ENCODE results near the gene COLEC11.

COLEC11 gene

DNA sequence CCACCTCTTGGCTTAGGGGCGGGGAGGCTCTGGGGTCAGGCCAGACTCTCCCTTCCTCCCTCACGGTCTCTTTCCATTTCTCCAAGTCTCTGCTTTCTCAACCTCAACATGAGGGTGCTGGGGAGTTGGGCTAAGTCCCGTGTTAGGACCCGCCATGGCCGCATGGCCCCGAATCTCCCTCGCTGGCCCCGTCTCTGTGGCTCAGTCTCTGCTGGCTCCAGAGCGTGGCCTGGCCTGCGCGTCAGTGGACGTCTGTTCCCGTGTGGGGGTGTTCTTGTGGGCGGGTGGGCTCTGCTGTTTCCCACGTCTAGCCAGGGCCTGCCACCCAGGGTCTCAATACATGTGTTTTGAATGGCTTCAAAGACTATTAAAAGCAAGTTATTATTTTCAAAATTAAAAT, 75.5 kb downstream of the COLEC11 start:
- DNase-seq (ENCODE audit: low spot score in 2 of 2), result no peak
- no peaks in the 10 kb centered on the region for H3K4me1 ChIP-seq
- H3K36me3 ChIP-seq (replicated peaks), result no peaks in the 10 kb centered on the region
- no peaks in the 10 kb centered on the region for H3K27me3 ChIP-seq (ENCODE audit: low read depth)
- H3K9me3 ChIP-seq, result no peaks in the 10 kb centered on the region
- in situ Hi-C loops (cut with MboI; ENCODE audit: low sequenced_read_pairs), result loop anchor here (25.0 kb wide), 1 partner anchor 1558 kb away; no protein-coding TSS in a partner anchor
- H3K4me3 ChIP-seq, result no peak overlapping the region

DNA sequence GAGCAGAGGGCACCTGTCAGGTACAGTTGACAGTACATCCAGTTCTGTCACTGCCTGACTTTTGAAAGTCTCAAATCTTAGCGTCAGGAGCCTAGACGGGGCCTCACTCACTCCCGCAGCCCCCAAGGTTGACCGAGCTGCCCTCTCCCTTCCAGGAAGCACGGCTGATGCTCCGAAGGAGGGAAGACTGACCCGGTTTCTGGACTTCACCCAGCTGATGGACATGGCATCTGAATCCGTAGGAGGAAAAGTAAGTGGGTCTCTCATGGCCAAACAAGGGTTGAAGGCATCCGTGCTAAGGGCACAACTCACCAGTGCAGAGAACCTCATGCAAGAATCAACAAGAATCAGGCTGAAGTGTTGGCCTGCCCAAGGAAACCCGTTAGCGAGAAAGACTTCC, 76.0 kb downstream of the COLEC11 start:
- no peaks in the 10 kb centered on the region for H3K36me3 ChIP-seq (replicated peaks)
- H3K4me3 ChIP-seq, result no peak overlapping the region
- in situ Hi-C loops (cut with MboI; ENCODE audit: low sequenced_read_pairs), result loop anchor here (25.0 kb wide), 1 partner anchor 1559 kb away; no protein-coding TSS in a partner anchor
- no peaks in the 10 kb centered on the region for H3K27me3 ChIP-seq (ENCODE audit: low read depth)
- H3K9me3 ChIP-seq, result no peaks in the 10 kb centered on the region
- H3K4me1 ChIP-seq, result no peaks in the 10 kb centered on the region
- no peak for DNase-seq (ENCODE audit: low spot score in 2 of 2)

DNA sequence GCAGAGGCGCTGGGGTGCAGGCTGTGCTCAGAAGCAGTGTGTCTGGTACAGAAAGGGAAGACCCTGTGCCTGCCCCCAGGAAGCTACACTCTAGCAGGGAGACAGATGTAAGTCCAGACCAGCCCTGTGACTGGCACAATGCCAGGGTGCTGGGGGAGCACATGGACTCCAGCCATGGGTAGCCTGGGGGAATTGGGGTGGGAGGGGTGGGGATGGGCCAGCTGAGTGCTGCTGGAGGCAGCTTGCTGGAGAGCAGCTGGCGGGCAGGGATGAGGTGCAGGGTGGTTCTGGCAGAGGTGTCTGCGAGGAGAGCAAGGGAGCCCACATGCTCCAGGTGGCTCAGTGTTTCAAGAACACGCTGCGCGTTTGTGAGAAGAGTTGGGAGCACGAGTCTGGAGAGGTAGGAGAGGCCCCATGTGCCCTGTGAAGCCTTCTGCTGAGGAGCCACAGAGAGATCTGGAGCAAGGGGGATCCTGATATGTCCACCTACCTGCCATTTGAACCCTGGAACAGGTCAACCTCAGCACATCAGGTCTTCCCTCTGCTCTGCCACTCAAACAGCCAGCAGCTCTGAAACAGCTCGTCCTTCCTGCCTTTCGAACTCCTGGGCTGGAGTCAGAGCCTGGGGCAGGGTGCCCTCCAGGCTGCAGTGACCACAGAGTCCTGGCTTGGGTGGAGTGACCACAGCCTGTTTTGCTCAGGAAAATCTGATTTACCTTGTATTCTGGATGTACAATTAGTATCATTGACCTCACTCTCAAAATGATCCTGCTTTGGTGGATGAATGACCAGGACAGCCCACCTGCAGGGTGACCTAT, 78.2 kb downstream of the COLEC11 start:
- Histone ChIP-seq H3K4me1 (no peaks in the 10 kb centered on the region), H3K9me3 (no peaks in the 10 kb centered on the region), H3K27me3 (ENCODE audit: low read depth) (no peaks in the 10 kb centered on the region), H3K36me3 (replicated peaks) (no peaks in the 10 kb centered on the region), H3K4me3 (no peak overlapping the region)
- in situ Hi-C loops (cut with MboI; ENCODE audit: low sequenced_read_pairs), result loop anchor here (25.0 kb wide), 1 partner anchor 1561 kb away; no protein-coding TSS in a partner anchor
- DNase-seq (ENCODE audit: low spot score in 2 of 2), result no peak

DNA sequence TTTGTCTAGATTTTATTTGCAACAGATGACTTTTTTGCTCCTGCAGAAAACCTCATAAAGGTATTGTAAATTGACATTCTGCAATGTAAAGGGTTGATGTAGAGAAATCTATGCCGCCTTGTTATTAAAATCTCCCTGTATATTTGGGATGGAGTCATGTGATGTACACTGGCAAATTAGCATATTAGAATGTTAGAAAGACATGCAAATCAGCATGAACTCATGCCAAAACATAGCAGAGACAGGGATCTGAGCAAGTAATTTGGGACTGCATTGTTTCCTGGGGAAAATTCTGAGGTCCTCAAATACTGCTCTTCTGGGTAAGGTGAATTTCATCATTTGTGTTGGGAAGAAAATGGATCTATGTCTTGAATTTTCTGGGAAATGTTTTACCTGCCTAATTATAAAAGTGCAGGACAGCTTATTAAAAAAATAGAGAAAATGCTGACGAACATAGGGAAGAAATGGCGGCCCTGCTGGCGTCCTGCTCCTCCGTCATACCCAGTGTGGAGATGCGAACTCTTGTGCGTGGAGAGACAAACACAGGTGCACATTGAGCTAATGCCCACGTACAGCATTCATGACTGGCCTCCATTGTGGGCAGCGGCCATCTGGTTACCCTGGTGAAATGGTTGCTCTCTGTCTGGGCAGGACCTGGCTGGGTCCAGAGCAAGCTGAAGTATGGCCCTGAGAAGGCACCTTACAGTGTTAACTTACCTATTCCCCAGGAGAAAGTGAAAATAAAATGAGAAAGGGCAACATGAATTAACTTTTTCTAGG, 79.3 kb downstream of the COLEC11 start:
- Histone ChIP-seq H3K4me1 (no peaks in the 10 kb centered on the region), H3K36me3 (replicated peaks) (no peaks in the 10 kb centered on the region), H3K27me3 (ENCODE audit: low read depth) (no peaks in the 10 kb centered on the region), H3K9me3 (no peaks in the 10 kb centered on the region), H3K4me3 (no peak overlapping the region)
- DNase-seq (ENCODE audit: low spot score in 2 of 2), result no peak
- in situ Hi-C loops (cut with MboI; ENCODE audit: low sequenced_read_pairs), result loop anchor here (25.0 kb wide), 1 partner anchor 1562 kb away; no protein-coding TSS in a partner anchor

DNA sequence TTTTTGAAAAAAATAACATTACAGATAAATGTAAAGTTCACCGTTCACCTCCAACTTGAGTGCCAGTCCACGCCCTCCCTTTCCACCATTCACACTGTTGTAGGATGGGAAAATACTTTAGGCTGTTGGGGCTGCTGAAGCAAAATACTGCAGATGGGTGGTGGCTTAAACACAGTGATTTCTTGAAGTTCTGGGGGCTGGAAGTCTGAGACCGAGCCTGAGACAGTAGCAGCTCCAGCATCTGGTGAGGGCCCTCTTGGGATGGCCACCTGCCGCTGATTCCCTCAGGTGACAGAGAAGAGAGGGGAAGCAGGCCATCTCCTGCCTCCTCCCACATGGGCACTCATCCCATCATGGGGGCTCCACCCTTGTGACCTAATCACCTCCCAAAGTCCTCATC, 80.8 kb downstream of the COLEC11 start:
- Histone ChIP-seq H3K27me3 (ENCODE audit: low read depth) (no peaks in the 10 kb centered on the region), H3K4me3 (no peak overlapping the region), H3K36me3 (replicated peaks) (no peaks in the 10 kb centered on the region), H3K9me3 (no peaks in the 10 kb centered on the region), H3K4me1 (no peaks in the 10 kb centered on the region)
- DNase-seq (ENCODE audit: low spot score in 2 of 2), result no peak
- in situ Hi-C loops (cut with MboI; ENCODE audit: low sequenced_read_pairs), result no loop called here

DNA sequence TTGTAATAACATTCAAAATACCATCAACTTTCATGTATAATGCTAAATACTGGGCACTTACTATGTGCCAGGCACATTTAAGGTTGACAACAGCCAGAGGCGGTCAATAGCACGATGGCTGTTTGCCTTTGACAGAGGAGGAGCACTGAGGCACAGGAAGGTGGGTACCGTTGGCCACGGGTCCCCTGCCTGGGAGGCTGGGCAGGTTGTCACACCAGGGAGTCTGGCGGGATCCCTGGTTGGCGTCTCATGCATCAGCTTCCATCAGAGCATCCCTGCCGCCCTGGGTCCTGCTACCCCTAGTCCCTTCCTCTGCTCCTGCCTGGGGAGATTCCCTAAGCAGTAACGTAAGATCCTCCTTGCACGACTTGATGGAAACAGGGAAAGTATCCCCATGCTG, 82.5 kb downstream of the COLEC11 start:
- in situ Hi-C loops (cut with MboI; ENCODE audit: low sequenced_read_pairs), result no loop called here
- no peaks in the 10 kb centered on the region for H3K36me3 ChIP-seq (replicated peaks)
- no peak for DNase-seq (ENCODE audit: low spot score in 2 of 2)
- no peak overlapping the region for H3K4me3 ChIP-seq
- H3K4me1 ChIP-seq, result no peaks in the 10 kb centered on the region
- no peaks in the 10 kb centered on the region for H3K9me3 ChIP-seq
- no peaks in the 10 kb centered on the region for H3K27me3 ChIP-seq (ENCODE audit: low read depth)

DNA sequence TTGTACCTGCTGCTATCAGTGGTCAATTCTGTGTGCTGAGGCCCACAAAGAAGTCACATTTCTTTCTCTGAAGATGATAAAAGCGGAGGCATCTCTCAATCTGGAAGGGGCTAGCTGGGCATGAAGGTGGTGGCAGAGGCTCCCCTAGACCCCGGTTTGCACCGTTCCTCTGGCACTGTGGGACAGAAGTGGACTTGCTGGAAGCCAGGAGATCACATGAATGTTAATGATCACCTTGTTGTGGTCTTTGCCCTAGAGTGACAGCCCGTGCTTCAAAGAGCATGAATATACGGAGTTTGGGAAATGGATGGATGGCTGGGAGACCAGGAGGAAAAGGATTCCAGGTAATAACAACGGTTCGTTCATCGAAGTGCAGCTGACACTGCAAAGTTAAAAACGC, 83.3 kb downstream of the COLEC11 start:
- no peaks in the 10 kb centered on the region for H3K4me1 ChIP-seq
- no peak for DNase-seq (ENCODE audit: low spot score in 2 of 2)
- in situ Hi-C loops (cut with MboI; ENCODE audit: low sequenced_read_pairs), result no loop called here

DNA sequence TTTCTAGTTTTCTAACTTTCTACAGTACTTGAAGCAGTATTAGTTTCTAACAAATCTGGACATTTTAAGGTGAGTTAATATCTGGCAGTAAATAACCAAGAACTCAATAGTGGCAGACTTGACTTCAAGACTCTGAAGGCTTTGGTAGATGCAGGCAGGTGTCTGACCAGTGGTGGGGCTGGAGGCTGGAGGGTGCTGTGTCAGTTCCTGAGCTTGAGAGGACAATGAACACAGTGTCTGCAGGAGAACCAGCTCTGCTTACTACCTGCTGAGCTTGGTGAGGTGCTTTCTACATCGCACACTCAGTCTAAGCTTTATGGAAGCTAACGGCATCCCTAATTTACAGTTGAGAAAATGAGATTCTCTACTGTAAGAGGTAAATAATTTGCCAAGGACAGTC, 84.3 kb downstream of the COLEC11 start:
- Histone ChIP-seq H3K4me3 (no peak overlapping the region), H3K9me3 (no peaks in the 10 kb centered on the region), H3K36me3 (replicated peaks) (no peaks in the 10 kb centered on the region), H3K27me3 (ENCODE audit: low read depth) (no peaks in the 10 kb centered on the region), H3K4me1 (no peaks in the 10 kb centered on the region)
- in situ Hi-C loops (cut with MboI; ENCODE audit: low sequenced_read_pairs), result no loop called here
- no peak for DNase-seq (ENCODE audit: low spot score in 2 of 2)

More for the DNA sequence above, 83.3 kb downstream of the COLEC11 start:
- Histone ChIP-seq H3K27me3 (ENCODE audit: low read depth) (no peaks in the 10 kb centered on the region), H3K36me3 (replicated peaks) (no peaks in the 10 kb centered on the region), H3K4me3 (no peak overlapping the region), H3K9me3 (no peaks in the 10 kb centered on the region)

DNA sequence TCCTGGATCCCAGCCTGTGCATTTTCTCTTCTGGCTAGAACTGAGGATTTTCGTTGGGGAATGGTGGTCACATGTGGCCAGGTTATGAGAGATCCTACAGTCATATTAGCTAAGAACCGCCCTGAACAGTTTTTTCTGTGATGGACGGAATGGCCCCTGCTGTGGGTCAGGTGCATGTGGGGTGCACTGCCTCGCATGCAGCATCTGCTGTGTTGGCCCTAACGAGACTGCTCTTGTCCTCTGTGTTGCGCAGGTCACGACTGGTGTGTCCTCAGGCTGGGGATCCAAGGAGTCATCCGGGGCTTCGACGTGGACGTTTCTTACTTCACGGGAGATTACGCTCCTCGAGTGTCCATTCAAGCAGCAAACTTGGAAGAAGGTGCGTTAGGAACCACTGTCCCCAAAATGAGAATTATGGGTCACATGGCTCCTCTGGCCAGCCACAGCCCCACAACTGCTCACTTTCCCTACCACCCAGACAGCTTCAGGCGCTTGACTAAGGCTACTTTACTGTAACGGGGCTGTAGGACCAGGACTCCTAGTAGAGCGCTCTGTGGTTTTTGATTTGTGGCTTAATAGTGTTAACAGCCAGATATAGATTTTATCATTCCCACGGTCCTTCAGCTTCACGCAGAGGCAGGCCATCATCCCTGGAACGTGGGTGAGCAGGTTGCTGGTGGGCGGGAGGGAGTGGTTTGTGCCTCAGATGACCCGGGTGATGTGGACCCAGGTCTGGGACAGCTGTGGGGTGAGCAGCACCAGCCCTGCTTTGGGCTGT, 84.9 kb downstream of the COLEC11 start:
- H3K9me3 ChIP-seq, result no peaks in the 10 kb centered on the region
- no peaks in the 10 kb centered on the region for H3K36me3 ChIP-seq (replicated peaks)
- in situ Hi-C loops (cut with MboI; ENCODE audit: low sequenced_read_pairs), result no loop called here
- no peak for DNase-seq (ENCODE audit: low spot score in 2 of 2)
- no peaks in the 10 kb centered on the region for H3K27me3 ChIP-seq (ENCODE audit: low read depth)
- no peaks in the 10 kb centered on the region for H3K4me1 ChIP-seq
- no peak overlapping the region for H3K4me3 ChIP-seq

DNA sequence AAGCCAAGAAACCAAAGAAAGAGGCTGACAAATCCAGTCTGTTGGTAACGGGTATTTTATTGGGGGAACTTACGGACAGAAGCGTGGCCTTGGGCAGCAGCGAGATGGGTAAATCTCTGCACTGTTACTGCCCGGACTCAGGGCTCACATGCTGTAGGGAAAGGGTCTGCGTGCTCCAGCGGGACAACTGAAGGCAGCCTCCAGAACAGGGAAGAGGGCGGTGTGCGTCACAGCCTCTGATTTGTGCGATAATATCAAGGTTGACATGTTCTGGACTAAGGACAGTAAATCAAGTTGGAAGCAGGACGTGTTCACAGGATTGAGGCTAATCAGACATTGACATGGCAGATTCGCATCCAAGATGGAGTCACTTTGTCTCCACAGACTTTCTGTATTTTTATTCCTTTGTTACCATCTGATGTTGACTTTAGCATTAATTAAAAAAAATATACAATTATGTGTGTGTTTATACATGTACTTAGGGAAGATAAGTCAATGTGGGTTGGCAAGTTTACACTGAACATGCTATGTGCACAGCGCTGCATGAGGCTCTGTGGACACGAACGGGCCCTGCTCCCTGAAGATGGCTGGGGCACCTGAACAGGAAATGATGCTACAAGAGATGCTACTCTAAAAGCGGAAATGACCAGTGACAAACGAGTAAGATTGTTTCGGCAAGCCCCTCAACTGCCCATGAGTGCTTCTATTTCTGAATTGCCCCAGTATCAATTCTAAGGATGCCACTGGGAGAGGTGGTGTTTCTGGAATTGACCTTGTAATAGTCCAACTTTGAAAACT, 85.8 kb downstream of the COLEC11 start:
- in situ Hi-C loops (cut with MboI; ENCODE audit: low sequenced_read_pairs), result no loop called here
- DNase-seq (ENCODE audit: low spot score in 2 of 2), result no peak
- Histone ChIP-seq H3K4me1 (no peaks in the 10 kb centered on the region), H3K4me3 (no peak overlapping the region), H3K9me3 (no peaks in the 10 kb centered on the region), H3K36me3 (replicated peaks) (no peaks in the 10 kb centered on the region), H3K27me3 (ENCODE audit: low read depth) (no peaks in the 10 kb centered on the region)

DNA sequence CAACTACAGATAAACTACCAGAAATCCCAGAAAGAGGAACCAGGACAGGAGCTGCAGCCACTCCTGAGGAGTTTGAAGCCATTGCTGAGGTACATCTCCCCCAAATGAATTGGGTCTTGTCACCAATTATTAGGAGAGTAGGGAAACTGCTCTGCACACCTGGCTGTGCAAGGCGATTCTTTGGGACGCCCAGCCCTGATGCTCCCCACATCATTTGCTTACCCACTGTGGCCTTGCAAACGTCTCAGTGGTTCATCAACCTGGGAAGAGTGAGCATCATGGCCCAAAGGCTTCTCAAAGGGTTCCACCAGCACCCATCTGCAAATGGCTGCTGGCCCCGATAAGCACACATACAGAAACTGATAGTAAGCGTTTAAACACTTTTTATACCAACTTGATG, 86.7 kb downstream of the COLEC11 start:
- Histone ChIP-seq H3K4me1 (no peaks in the 10 kb centered on the region), H3K9me3 (no peaks in the 10 kb centered on the region), H3K36me3 (replicated peaks) (no peaks in the 10 kb centered on the region), H3K27me3 (ENCODE audit: low read depth) (no peaks in the 10 kb centered on the region), H3K4me3 (no peak overlapping the region)
- in situ Hi-C loops (cut with MboI; ENCODE audit: low sequenced_read_pairs), result no loop called here
- no peak for DNase-seq (ENCODE audit: low spot score in 2 of 2)

DNA sequence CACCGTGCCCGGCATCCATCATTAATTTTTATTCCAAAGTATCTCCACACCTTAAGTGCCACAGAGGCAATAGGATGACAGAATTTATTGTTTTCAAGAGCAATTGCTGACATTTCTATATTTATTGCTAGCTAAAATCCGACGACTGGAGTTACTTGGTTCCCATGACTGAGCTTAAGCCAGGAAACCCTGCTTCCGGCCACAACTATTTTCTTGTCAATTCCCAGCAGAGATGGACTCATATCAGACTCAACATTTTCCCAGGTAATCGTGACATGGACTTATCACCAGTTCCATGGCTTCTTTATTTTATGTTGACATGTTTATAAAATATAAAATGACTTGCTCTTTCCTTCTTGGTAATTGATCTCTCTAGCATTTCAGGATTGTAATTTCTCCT, 87.9 kb downstream of the COLEC11 start:
- Histone ChIP-seq H3K27me3 (ENCODE audit: low read depth) (no peaks in the 10 kb centered on the region), H3K4me3 (no peak overlapping the region), H3K9me3 (no peaks in the 10 kb centered on the region), H3K4me1 (no peaks in the 10 kb centered on the region), H3K36me3 (replicated peaks) (no peaks in the 10 kb centered on the region)
- DNase-seq (ENCODE audit: low spot score in 2 of 2), result no peak
- in situ Hi-C loops (cut with MboI; ENCODE audit: low sequenced_read_pairs), result no loop called here

Data from HAP-1 (cell line).